GM20000 (cell line): ENCODE measurements around the gene HAGH.
A peak's percentile ranks its signal among the peaks of the same experiment; 100 is the strongest.

Experiments
- DNase-seq: peaks from one replicate; pipeline ENCODE4 v3.0.0; 2012; ENCODE audit warnings: low spot score
- TF ChIP-seq, protein P1 (sequence below): IDR thresholded peaks from 2 replicates; pipeline ENCODE4 v1.5.1; 2012; ENCODE audit warnings: mild to moderate bottlenecking, control low read depth; ENCODE audit errors: extremely low read depth, missing control alignments

HAGH gene

DNA sequence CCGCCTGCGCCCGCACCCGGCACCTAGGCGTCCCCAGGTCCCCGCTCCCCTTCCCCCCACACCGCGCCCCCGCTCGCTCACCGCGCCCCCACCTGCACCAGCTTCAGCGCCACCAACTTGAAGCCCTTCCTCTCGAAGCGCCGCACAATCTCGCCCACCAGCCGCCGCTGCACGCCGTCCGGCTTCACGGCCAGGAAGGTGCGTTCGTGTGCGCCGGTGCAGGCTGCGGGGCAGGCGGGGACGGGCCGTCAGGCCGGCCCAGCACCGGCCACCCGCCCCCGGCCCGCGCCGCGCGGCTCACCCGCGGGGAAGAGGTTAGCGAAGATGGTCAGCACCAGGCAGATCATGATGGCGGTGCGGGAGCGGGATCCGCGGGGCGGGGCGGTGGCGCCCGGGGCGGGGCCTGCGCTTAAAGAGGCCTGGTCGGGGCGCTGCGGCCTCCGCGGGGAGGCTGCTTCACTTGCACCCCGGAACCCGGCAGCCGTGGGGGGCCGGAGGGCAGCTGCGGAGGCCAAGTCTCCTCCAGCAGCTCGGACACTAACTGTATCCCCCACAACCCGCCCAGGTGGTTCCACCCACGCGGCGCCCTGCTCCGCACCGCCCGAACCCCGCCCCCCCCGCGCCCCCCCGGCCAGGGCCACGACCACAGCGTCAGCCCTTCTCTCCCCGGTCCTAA is 55.3 kb downstream of the HAGH start, which contains the start of gene NME3:
Gene NME3, minus strand, starts transcription at position 356 of the 676 bp plus-strand sequence. Its CDS starts 9 bp downstream, at position 347.
- DNase-seq = peak; percentile 95
- TF ChIP-seq, protein P1, sequence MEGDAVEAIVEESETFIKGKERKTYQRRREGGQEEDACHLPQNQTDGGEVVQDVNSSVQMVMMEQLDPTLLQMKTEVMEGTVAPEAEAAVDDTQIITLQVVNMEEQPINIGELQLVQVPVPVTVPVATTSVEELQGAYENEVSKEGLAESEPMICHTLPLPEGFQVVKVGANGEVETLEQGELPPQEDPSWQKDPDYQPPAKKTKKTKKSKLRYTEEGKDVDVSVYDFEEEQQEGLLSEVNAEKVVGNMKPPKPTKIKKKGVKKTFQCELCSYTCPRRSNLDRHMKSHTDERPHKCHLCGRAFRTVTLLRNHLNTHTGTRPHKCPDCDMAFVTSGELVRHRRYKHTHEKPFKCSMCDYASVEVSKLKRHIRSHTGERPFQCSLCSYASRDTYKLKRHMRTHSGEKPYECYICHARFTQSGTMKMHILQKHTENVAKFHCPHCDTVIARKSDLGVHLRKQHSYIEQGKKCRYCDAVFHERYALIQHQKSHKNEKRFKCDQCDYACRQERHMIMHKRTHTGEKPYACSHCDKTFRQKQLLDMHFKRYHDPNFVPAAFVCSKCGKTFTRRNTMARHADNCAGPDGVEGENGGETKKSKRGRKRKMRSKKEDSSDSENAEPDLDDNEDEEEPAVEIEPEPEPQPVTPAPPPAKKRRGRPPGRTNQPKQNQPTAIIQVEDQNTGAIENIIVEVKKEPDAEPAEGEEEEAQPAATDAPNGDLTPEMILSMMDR = no peak

DNA sequence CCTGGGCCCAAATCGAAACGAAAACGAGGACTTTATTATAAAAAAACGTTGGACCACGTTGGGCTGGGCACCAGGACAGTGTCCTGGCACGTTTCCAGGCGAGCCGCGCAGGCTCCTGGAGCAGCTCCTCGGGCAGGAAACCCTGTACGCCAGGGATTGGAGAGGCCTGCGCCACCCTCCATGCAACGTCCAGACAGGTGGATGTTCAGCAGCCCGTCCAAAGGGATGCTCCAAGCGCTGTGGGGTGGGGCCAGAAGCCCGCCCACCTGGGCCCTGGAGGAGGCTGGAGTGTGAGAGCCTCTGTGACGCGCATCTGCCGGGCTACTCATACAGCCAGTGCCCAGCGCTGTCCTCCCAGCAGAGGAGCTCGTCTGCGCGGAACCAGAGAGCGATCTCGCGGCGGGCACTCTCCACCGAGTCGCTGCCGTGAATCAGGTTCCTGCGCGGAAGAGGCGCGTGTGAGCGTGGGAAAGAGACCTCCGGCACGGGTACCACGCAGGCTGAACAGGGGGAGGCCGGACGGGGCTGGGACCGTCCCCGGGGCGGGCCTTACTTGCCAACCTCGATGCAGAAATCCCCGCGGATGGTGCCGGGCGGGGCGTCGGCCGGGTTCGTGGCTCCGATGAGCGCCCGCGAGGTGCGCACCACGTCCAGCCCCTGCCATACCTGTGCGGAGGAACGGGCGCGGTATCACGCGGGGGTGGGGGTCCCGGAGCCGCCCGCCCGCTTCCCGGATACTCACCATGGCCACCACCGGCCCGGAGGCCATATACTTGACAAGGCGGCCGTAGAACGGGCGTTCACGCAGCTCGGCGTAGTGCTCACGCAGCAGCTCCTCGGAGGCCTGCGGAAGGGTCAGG is 56.1 kb downstream of the HAGH start:
- TF ChIP-seq, protein P1 = no peak
- DNase-seq = peak; percentile 86

DNA sequence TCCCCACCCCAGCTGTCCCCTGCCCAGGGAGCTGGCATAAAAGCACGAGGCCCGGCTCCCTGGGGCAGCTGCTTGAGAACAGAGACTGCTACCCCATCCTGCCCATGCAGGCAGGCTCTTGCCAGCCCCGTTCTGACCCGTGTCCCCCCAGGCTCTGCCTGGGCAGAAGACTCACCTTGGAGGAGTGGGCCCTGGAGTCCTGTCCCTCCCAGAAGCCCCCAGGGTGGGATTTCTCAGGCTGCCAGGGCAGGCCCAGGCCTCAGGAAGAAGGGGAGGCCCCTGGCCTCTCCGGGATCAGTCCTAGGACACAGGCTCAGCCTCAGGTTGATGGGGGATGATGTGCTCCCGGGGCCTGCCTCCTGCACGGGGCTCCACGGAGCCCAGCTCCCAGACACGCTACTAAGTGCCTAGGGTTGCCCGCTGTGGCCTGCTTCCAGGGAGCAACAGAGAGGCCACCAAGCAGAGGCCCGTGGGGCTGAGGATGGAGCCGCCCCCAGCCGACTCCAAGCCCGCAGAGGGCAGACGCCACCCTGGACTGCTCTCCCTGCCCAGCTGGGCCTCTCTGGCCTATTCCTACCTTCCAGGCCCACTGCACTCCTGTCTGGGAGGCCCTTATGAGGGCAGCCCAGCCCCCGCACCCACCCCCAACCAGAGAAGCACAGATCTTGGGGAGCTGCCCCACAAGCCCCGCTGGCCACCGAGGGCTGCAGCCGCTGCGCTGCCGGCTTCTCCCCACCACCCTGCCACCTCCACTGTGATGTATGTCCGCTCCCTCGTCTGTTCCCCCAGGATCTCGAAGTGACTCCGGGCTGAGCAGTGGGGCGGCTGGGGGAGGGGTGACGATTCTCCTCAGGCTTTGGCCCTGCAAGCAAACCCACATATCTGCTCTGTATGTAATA is 57.0 kb downstream of the HAGH start:
- no peak for DNase-seq
- TF ChIP-seq, protein P1 = no peak

DNA sequence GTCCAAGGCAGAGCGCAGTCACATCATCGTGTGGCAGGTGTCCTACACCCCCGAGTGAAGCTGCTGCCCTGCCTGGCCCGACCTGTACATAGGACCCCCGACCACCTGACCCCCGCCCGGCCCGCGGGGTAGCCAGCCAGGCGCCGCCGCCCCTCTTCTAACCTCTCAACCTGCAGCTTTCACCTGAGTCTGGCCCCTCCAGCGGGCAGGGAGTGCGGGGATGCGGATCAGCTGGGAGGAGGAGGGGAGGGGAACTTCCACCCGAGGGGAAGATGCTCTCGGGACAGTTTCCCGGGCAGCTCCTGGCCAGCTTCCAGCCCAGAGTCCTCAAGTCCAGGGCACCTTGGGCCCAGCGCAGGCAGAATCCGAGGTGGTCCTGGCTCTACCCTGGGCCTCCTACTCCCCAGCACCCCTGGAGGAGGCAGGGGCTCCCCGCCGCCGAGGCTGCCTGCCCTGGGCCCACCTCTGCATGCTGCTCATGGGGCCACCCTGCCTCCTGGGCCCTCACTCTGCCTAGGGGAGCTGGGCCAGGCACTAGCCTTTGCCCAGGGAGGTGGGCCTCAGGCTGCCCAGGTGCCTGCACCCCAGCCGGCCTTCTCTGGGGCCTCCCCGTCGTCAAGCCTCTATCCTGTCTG is 57.7 kb downstream of the HAGH start:
- no peak for DNase-seq
- TF ChIP-seq, protein P1 = no peak

DNA sequence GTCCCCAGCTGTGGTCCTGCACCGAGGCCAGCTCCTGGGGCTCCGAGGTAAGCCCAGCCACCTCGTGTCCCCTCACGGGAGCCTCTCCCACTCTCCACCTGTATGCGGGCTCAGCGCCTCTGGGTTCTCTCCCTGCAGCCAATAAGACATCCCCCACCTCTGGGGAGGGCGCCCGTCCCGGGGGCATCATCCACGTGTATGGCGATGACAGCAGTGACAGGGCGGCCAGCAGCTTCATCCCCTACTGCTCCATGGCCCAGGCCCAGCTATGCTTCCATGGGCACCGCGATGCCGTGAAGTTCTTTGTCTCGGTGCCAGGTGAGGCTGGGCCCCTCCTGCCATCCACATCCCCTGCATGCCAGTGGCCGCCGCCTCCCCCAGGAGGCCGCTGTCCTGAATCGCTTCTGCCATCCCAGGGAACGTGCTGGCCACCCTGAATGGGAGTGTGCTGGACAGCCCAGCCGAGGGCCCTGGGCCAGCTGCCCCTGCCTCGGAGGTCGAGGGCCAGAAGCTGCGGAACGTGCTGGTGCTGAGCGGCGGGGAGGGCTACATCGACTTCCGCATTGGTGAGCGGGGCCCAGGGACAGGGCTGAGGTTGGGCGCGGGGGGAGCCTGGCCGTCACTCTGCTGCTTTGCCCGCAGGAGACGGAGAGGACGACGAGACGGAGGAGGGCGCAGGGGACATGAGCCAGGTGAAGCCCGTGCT is 58.4 kb downstream of the HAGH start:
- TF ChIP-seq, protein P1 = no peak

More for the DNA sequence above, 58.4 kb downstream of the HAGH start:
- DNase-seq = no peak
